ENCODE results near the gene HS1BP3.

Gene HS1BP3

DNA sequence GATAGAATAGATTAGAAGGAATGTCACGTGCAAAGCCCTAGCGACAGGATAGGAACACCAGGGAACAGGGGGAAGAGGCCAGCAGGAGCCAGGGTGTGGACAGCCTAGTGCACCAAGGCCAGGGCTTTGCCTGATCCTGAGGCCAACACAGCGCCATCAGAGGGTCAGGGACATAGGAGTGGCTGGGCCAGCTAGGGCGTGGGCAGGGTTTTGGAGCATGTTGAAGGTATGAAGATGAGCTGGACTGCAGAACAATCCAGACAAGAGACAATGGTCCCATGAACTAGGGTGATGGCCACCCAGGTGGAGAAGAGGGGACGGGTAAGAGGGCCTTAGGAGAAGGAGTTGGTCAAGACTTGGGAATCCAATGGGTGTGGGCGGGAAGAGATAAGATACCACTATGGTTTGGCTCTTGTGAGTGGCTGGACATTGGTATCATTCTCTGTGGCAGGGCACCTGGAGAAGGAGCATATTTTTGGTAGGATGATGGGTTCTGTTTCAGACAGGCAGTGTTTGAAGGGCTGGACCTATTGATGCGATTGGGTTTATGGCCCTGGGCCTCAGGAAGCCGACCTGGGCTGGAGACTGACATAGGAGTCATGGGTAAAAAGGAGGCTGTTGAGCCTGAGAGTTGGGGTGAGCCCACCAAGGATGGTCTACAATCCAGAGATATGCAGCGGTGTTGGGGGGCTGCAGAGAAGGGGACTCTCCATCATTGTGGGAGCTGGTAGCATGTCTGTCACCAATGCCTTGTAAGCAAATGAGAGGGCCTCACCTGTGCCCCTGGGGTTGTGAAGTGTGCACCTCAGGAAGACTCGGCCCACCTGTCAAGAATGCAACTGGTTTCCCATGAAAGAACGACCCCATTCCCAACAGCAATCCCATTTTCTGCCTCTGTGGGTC, 2.0 kb upstream of the HS1BP3 start:
- DNase-seq (ENCODE audit: low read depth), result no peak
- H3K4me3 ChIP-seq (ENCODE audit: low read depth, low read length), result no peak overlapping the region
- TF ChIP-seq, protein P1, sequence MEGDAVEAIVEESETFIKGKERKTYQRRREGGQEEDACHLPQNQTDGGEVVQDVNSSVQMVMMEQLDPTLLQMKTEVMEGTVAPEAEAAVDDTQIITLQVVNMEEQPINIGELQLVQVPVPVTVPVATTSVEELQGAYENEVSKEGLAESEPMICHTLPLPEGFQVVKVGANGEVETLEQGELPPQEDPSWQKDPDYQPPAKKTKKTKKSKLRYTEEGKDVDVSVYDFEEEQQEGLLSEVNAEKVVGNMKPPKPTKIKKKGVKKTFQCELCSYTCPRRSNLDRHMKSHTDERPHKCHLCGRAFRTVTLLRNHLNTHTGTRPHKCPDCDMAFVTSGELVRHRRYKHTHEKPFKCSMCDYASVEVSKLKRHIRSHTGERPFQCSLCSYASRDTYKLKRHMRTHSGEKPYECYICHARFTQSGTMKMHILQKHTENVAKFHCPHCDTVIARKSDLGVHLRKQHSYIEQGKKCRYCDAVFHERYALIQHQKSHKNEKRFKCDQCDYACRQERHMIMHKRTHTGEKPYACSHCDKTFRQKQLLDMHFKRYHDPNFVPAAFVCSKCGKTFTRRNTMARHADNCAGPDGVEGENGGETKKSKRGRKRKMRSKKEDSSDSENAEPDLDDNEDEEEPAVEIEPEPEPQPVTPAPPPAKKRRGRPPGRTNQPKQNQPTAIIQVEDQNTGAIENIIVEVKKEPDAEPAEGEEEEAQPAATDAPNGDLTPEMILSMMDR (IDR thresholded peaks at IDR 0.05; ENCODE audit: insufficient read depth, low read depth, low read length, missing control alignments), result no peak

DNA sequence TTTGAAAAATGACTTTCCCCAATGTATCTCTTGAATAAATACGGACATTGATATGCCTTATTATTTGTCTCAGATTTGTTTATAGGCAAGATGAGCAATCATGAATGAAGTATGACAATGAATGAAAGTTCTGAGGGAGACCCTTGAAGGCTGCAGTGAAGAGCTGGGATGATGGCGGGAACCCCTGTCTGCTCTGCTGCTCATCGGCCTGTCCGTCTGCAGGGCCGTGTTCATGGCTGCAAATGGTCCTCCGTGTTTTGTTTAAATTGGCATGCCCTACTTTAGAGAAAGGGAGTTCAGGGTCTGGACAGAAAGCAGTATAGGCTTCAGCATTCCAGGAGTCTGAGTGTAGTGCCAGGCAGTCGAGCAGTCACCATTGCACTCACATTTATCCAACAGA, 1.2 kb upstream of the HS1BP3 start:
- TF ChIP-seq, protein P1 (IDR thresholded peaks at IDR 0.05; ENCODE audit: insufficient read depth, low read depth, low read length, missing control alignments), result no peak
- no peak for DNase-seq (ENCODE audit: low read depth)
- H3K4me3 ChIP-seq (ENCODE audit: low read depth, low read length), result no peak overlapping the region

DNA sequence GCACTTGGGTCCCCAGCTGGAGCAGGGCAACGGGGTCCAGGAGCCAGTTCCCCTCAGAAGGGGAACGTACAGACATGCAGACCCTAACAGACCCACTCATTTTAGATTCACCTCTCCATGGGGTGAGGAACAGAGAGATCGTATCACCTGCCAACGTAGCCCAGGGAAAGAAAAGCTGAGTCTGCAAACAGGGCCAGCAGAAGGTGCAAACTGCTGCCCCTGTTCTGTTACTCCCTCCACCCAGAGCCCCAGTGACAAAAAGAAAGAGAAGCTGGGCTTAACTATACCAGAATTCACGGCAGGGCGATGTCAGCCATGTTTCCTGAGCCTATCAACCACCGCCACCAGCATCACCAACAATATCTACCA, 817 bp upstream of the HS1BP3 start:
- no peak for DNase-seq (ENCODE audit: low read depth)
- peak overlapping the region; percentile 68 for H3K4me3 ChIP-seq (ENCODE audit: low read depth, low read length)

DNA sequence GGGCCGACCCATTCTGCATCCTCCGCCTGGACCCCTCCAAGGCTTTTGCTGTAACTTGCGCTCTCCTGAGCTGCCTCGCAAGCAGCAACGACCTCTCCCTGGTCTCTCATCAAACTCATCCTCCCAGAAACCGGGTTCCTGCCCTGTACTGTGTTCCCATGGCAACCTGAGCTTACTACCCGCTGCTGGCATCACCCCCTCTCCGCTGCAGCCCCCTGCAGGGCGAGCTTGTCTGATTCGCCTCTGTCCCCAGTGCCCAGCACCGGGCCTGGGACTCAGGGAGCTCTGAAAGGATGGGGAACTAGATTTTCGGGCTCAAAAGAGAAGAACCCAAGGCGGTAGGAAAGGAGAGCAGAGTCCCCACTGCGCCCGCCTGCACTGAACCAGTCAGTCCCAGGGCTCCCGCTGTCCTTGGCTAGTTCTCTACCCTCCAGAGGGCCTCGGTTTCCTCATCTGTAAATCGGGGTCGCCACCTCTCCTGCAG, 463 bp downstream of the HS1BP3 start:
- H3K4me3 ChIP-seq (ENCODE audit: low read depth, low read length), result peak overlapping the region; percentile 63
- TF ChIP-seq, protein P1 (IDR thresholded peaks at IDR 0.05; ENCODE audit: insufficient read depth, low read depth, low read length, missing control alignments), result no peak
- DNase-seq (ENCODE audit: low read depth), result peak; percentile 42

More for the DNA sequence above, 817 bp upstream of the HS1BP3 start:
- TF ChIP-seq, protein P1 (IDR thresholded peaks at IDR 0.05; ENCODE audit: insufficient read depth, low read depth, low read length, missing control alignments), result no peak

DNA sequence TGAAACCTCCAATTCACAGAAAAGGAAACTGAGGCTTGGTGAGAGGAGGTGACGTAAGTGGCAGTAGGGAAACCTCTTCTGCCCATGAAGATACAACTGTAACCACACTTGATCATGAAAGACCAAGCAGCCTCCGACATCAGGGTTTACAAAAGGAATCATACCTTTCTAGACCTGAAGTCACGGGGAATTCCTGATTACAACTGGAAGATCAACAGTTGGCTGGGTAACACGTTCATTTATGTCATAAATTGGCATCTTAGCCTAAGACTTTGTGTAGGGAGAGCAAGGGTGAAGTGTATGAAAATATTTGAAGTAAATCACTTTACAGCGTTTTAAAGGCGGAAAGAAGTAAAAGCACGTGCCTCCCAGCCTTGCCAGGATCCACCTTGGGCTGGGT, 922 bp downstream of the HS1BP3 start:
- no peak for DNase-seq (ENCODE audit: low read depth)
- TF ChIP-seq, protein P1 (IDR thresholded peaks at IDR 0.05; ENCODE audit: insufficient read depth, low read depth, low read length, missing control alignments), result no peak
- peak overlapping the region; percentile 63 for H3K4me3 ChIP-seq (ENCODE audit: low read depth, low read length)

DNA sequence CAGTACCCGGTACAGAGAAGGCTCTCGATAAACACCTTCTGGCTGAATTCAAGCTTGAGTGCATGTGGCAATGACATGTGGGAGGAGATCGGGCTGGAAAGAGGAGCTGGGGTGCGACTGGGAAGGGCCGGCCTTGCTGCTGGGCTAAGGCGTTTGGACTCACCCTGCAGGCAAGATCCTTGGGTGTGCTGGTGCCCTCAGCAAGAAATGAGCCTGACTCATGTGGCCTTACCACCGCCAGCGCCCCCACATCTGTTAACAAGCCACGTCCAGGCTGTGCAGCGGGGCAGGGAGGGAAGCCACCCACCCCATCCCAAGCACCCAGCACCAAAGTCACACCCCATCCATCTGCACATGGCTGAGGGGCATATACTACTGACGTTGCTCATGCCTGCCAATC, 1.3 kb downstream of the HS1BP3 start:
- TF ChIP-seq, protein P1 (IDR thresholded peaks at IDR 0.05; ENCODE audit: insufficient read depth, low read depth, low read length, missing control alignments), result no peak
- no peak overlapping the region for H3K4me3 ChIP-seq (ENCODE audit: low read depth, low read length)
- no peak for DNase-seq (ENCODE audit: low read depth)

Measured in GM12865 (cell line).